Fibroblast of villous mesenchyme (primary cell): ENCODE measurements around the gene PJA1. TPM values are rescaled to one million over a fixed set of nuclear protein-coding genes. Genes with fewer than 3 reads are reported as not detected.

Source experiments
- DNase-seq: peaks from one replicate; pipeline ENCODE4 v3.0.0-alpha.2; 2010; ENCODE audit warnings: low read depth
- H3K4me3 ChIP-seq: 2 replicates; pipeline ENCODE4 v1.5.1; 2011; ENCODE audit warnings: low read depth, mild to moderate bottlenecking, low read length
- CTCF ChIP-seq: IDR thresholded peaks from 2 replicates; pipeline ENCODE4 v1.5.1; 2012; ENCODE audit warnings: low read depth, mild to moderate bottlenecking, low read length; ENCODE audit not compliant: insufficient read depth
- total RNA-seq: library from RNA; depleted of rRNA; stranded (reverse); fragments of >200 nt; gene quantifications from 2 replicates; pipeline ENCODE4 v1.2.3, GENCODE V29; 2012

The PJA1 gene
- total RNA-seq, 1 donor = 28.1 TPM

- no peak overlapping the region for H3K4me3 ChIP-seq
- no peak for TF ChIP-seq CTCF
- no peak for DNase-seq
Observed at GRCh38 chrX:69196666-69197065, 31.4 kb upstream of the PJA1 start.

DNA sequence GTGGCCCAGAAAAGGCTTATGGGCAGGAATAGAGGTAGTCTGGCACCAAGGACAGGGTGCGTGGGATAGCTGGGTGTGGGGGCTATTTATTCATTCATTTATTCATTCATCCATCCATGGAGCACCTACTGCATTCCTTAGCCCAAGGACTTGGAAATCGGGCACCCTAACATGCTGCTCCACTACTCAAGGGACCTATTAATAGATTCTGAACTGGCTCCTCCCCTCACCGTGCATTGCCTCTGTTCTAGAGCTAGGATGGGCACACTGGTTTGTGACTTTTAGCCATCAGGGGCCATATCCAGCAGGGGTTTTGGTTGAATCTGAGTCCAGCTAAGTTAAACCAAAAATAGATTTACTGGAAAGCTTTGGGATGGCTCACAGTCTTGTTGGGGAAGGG, 30.6 kb upstream of the PJA1 start:
- DNase-seq = no peak
- no peak overlapping the region for H3K4me3 ChIP-seq
- no peak for TF ChIP-seq CTCF

- H3K4me3 ChIP-seq = no peak overlapping the region
- peak; percentile 27 for DNase-seq
- TF ChIP-seq CTCF = no peak
Observed at GRCh38 chrX:69195192-69195591, 29.9 kb upstream of the PJA1 start.

GRCh38 chrX:69192603-69193002, 27.4 kb upstream of the PJA1 start:
- TF ChIP-seq CTCF = no peak
- no peak for DNase-seq
- no peak overlapping the region for H3K4me3 ChIP-seq

GRCh38 chrX:69189576-69190371, 24.5 kb upstream of the PJA1 start:
- peak; percentile 56 for DNase-seq
- no peak overlapping the region for H3K4me3 ChIP-seq
- TF ChIP-seq CTCF = no peak

DNA sequence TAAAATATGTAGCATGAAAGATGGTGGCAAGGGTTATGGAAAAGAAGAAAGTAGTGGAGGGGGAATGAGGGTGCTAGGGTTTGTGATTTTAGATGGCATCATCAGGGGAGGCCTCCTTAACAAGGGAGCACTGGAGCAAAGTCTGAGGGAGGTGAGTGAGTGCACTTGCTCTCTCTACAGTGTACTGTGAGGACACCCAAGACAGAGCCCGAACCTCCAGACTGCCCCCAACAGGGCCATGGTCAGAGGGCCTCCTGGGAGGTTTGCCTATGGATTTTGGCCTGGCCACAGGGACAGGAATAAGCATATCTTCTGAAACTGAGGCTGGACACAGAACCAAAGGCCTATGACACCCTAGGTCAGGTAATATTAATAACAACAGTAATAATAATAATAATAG, 21.4 kb upstream of the PJA1 start:
- H3K4me3 ChIP-seq = no peak overlapping the region
- no peak for TF ChIP-seq CTCF
- DNase-seq = no peak

- no peak for DNase-seq
- no peak for TF ChIP-seq CTCF
- H3K4me3 ChIP-seq = no peak overlapping the region
Observed at GRCh38 chrX:69185886-69186285, 20.6 kb upstream of the PJA1 start.
